Mucosa of stomach (tissue), 1 donor: ENCODE results near the gene SLC4A11.

ENCODE experiments used
- H3K27me3 ChIP-seq: one replicate; pipeline ENCODE4 v1.7.0; 2013; ENCODE audit warnings: mild to moderate bottlenecking, low read length; ENCODE audit not compliant: control insufficient read depth, insufficient read depth
- H3K36me3 ChIP-seq: one replicate; pipeline ENCODE4 v1.7.0; 2013; ENCODE audit warnings: low read length; ENCODE audit not compliant: control insufficient read depth, insufficient read depth
- H3K4me1 ChIP-seq: one replicate; pipeline ENCODE4 v1.7.0; 2013; ENCODE audit warnings: mild to moderate bottlenecking, low read length; ENCODE audit not compliant: control insufficient read depth, insufficient read depth
- H3K4me3 ChIP-seq: one replicate; pipeline ENCODE4 v1.7.0; 2013; ENCODE audit warnings: low read length
- H3K9ac ChIP-seq: one replicate; pipeline ENCODE4 v1.7.0; 2013; ENCODE audit warnings: mild to moderate bottlenecking, low read length, moderate library complexity
- H3K9me3 ChIP-seq: one replicate; pipeline ENCODE4 v1.7.0; 2013; ENCODE audit warnings: mild to moderate bottlenecking, low read length, moderate library complexity; ENCODE audit not compliant: control insufficient read depth
- donor health status: Pancreatic carcinoma.

SLC4A11 gene

DNA sequence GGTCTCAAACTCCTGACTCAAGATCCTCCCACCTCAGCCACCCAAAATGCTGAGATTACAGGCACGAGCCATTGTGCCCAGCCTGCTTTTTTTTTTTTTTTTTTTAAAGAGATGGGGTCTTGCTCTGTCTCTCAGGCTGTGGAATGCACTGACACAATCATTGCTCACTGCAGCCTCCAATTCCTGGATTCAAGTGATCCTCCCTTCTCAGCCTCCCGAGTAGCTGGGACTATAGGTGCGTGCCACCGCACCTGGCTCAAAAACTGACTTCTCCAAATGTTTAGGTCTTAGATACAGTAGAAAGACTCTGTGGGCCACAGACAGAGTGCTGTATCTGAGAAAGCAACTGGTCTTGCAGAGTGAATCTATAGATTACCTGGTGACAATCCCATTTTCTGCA, 31.1 kb upstream of the SLC4A11 start:
- Histone ChIP-seq H3K4me1 (no peaks in the 10 kb centered on the region), H3K27me3 (no peaks in the 10 kb centered on the region), H3K9me3 (no peaks in the 10 kb centered on the region), H3K4me3 (no peak overlapping the region), H3K9ac (no peak overlapping the region), H3K36me3 (peaks cover 6% of the 10 kb centered on the region)

DNA sequence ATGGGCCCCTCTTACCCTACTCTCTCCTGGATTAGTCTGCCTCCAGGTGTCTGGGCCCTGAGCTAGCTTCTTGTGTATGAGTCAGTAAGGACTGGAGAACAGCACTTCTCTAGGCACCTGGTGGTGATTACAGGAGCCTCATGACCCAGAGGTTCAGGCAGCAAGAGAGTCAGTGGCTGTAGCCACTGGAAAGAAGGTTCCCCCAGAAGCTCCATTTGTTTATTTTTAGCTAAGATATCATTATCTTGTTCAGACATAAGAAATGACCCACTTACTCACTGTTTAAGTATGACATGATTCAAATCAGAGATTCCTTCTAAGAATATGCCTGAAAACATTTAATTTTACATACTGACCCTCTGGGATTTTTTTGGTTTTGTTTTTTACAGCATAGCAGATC, 23.6 kb upstream of the SLC4A11 start:
- Histone ChIP-seq H3K9me3 (no peaks in the 10 kb centered on the region), H3K27me3 (no peaks in the 10 kb centered on the region), H3K4me3 (no peak overlapping the region), H3K36me3 (no peaks in the 10 kb centered on the region), H3K9ac (no peak overlapping the region), H3K4me1 (no peaks in the 10 kb centered on the region)

DNA sequence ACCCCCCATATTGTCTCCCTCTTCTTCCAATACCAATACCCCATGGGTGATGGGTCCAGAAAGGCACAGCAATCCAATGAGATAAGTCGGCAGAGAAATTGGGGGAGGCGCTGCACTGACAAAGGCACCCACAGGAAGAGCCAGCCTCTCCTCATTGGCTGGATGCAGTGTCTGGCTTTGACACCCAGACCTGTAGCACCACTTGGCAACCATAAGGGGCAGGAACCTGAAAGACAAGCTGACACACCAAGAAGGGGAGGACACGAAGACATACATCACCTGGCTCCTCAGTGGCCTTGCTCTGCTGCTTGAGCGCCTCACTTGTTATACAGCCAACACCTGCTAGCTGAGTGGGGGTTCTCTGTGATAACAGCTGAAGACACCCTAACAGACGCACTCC, 19.4 kb upstream of the SLC4A11 start:
- no peaks in the 10 kb centered on the region for H3K36me3 ChIP-seq
- H3K4me3 ChIP-seq: no peak overlapping the region
- no peaks in the 10 kb centered on the region for H3K9me3 ChIP-seq
- H3K9ac ChIP-seq: no peak overlapping the region
- no peaks in the 10 kb centered on the region for H3K4me1 ChIP-seq
- no peaks in the 10 kb centered on the region for H3K27me3 ChIP-seq

DNA sequence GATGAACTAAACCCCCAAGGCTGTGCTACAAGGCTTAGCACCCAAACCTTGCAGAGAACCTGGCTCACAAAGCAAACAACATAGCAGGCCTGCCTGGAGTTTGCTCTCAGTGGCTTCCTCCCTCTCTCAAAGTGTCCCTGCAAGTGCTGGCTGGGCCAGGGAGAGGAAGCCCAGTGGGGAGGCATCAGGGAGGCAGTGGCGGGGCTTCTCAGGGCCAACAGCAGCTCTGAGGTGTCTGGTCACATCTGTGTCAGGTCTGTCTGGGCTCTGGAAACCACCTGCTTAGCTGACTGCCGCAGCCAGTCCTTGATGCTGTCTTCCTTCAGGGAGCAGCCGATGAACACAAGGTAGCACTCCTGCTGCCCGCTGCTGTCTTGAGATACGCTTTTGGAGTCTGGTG, 16.7 kb upstream of the SLC4A11 start:
- Histone ChIP-seq H3K4me1 (no peaks in the 10 kb centered on the region), H3K36me3 (no peaks in the 10 kb centered on the region), H3K9ac (no peak overlapping the region), H3K27me3 (no peaks in the 10 kb centered on the region), H3K4me3 (no peak overlapping the region), H3K9me3 (no peaks in the 10 kb centered on the region)

DNA sequence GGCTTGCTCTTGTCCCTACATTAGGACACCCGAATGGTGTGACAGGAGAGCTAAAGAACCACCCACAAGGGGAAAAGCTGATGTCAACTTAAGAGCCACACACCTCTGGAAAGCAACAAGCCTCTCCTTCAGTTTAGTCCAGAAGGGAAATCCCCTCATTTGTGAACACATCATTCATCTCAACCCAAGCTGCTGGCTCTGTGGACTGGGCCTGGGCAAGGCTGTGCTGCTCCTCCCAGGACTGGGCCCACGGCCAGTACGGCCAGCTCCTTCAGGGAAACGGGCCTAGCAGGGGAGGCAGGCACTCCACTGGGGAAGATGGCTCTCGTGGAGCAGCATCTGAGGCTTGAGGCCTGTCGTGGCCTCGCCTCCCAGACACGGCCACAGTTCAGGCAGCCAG, 12.8 kb upstream of the SLC4A11 start:
- no peaks in the 10 kb centered on the region for H3K36me3 ChIP-seq
- no peaks in the 10 kb centered on the region for H3K9me3 ChIP-seq
- peaks cover 18% of the 10 kb centered on the region for H3K27me3 ChIP-seq
- H3K9ac ChIP-seq: no peak overlapping the region
- no peak overlapping the region for H3K4me3 ChIP-seq
- peaks cover 9% of the 10 kb centered on the region for H3K4me1 ChIP-seq

DNA sequence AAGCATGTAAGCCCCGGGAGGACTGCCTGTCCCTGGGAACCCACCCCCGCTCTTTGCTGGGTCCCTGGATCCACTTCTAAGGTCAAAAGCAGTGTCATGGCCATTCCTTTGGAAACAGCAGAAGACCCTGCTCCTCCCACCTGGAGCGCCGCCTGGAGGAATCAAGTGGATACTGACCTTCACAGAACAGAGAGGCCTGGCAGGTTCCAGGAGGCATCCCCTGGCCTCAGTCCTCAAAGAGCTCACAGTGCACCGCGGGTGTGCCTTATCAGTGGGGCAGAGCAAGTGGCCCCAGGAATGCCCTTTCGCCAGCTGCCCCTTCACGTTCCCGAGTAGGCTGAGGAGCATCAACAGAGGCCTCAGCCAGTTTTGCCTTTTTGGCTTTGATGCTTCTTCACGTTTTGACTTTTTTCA, 11.1 kb upstream of the SLC4A11 start:
- no peak overlapping the region for H3K4me3 ChIP-seq
- peaks cover 18% of the 10 kb centered on the region for H3K27me3 ChIP-seq
- peaks cover 9% of the 10 kb centered on the region for H3K4me1 ChIP-seq
- no peaks in the 10 kb centered on the region for H3K36me3 ChIP-seq
- H3K9me3 ChIP-seq: no peaks in the 10 kb centered on the region
- no peak overlapping the region for H3K9ac ChIP-seq

DNA sequence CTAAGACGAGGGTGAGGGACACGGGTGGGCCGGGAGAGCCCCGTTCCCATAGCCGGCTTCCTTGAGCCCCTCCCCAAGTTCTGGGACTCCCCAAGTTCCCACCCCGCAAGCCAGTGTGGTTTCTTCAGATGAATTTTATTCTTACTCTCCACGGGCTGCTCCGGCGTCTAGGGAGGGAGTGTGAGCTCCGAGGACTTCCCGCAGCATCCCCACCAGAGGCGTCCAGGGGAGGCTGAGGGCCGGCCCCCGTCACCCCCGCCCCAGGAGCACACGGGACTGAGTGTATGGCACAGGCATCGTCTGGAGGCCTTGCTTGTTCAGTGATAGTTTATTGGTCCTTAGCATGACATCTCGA, 10.0 kb upstream of the SLC4A11 start:
- Histone ChIP-seq H3K36me3 (no peaks in the 10 kb centered on the region), H3K9me3 (no peaks in the 10 kb centered on the region), H3K9ac (no peak overlapping the region), H3K4me1 (peaks cover 9% of the 10 kb centered on the region), H3K4me3 (no peak overlapping the region), H3K27me3 (peaks cover 24% of the 10 kb centered on the region)

DNA sequence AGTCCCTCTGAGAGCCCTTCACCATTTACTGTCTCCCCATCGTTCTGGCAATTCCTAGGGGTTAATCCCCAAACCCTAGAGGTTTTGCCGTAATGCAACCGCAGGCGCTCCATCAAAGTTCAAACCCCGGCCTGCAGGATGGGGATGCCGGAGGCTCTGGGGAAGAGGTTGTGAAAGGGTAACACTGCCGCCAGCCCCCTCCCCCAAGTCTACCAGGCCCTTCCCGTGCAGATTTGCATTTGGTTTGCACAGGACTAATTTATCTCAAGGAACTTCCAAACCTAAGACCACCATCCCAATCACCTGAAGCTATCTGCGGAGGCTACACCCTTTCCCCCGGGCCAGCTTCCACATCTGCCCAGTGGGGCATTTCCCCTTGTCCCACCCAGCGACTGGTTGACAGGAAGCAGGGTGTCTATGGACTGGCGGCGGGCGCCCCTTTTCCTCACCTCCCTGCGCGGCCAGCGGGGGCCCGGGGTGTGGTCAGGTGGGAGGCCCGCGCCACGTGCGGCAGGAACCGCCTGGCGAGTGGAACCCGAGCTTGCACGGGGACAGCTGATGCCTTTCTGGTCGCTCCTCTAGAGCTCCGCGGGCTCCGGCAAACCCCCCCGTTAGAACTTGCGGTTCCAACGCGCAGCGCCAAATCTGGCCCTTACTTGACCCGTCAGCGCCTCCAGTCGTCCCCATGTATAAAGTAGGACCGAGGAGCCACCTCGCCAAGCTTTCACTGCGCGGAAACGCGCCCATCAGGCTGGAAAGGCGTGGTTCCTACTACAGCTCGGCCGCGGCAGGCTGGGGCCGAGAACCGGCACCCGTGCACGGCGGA, 9.4 kb upstream of the SLC4A11 start:
- no peak overlapping the region for H3K9ac ChIP-seq
- H3K4me1 ChIP-seq: peaks cover 9% of the 10 kb centered on the region
- peaks cover 24% of the 10 kb centered on the region for H3K27me3 ChIP-seq
- no peaks in the 10 kb centered on the region for H3K36me3 ChIP-seq
- H3K4me3 ChIP-seq: no peak overlapping the region
- no peaks in the 10 kb centered on the region for H3K9me3 ChIP-seq

DNA sequence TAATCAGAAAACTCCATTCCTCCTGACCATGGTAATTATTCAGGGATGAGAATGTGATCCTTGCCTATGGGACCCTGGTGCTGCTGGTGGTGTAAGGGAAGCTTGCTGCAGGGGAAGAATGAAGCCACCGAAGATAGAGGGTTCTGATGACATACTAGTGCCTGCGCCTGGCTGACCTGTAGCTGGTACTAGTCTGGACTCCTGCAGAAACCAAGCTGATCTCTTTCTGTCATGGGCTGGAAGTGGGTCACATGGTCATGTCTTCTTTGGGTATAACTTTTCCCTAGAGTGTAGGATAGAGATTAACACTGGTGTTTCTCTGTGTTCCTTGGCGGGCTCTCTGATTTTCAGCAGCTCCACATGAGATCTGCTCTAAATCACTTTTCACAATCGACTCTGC, 8.6 kb upstream of the SLC4A11 start:
- H3K9me3 ChIP-seq: no peaks in the 10 kb centered on the region
- no peak overlapping the region for H3K9ac ChIP-seq
- H3K4me1 ChIP-seq: peaks cover 9% of the 10 kb centered on the region
- no peak overlapping the region for H3K4me3 ChIP-seq
- peaks cover 24% of the 10 kb centered on the region for H3K27me3 ChIP-seq
- no peaks in the 10 kb centered on the region for H3K36me3 ChIP-seq

DNA sequence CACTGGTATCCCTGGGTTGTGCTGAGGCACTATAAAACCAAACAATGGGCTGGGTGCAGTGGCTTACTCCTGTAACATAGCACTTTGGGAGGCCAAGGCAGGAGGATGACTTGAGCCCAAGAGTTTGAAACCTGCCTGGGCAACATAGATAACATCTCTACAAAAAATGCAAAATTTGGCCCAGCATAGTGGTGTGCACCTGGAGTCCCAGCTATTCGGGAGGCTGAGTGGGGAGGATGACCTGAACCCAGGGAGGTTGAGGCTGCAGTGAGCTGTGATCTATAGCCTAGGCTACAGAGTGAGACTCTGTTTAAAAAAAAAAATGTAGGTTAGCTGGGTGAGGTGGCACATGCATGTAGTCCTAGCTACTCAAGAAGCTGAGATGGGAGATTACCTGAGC, 7.7 kb upstream of the SLC4A11 start:
- Histone ChIP-seq H3K4me1 (peaks cover 9% of the 10 kb centered on the region), H3K36me3 (no peaks in the 10 kb centered on the region), H3K27me3 (peaks cover 24% of the 10 kb centered on the region)

DNA sequence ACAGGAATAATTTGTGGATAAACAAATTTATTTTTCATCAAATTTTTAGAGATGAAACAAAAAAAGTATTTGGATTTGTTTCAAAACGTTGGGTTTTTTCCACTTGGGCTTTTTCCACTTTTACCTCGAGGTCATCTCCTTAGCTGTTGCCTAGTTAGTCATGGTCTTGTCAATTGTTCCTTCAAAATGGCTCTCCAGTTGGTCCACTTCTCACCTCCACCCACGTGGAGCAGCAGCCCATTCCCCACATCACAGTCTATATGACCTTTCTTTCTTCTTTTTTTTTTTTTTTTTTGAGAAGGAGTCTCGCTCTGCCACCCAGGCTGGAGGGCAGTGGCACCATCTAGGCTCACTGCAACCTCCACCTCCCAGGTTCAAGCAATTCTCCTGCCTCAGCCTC, 6.7 kb upstream of the SLC4A11 start:
- no peaks in the 10 kb centered on the region for H3K9me3 ChIP-seq
- H3K36me3 ChIP-seq: no peaks in the 10 kb centered on the region
- H3K9ac ChIP-seq: no peak overlapping the region
- no peak overlapping the region for H3K4me3 ChIP-seq
- peaks cover 9% of the 10 kb centered on the region for H3K4me1 ChIP-seq
- H3K27me3 ChIP-seq: peaks cover 24% of the 10 kb centered on the region

More for the DNA sequence above, 7.7 kb upstream of the SLC4A11 start:
- H3K9ac ChIP-seq: no peak overlapping the region
- H3K4me3 ChIP-seq: no peak overlapping the region
- no peaks in the 10 kb centered on the region for H3K9me3 ChIP-seq

DNA sequence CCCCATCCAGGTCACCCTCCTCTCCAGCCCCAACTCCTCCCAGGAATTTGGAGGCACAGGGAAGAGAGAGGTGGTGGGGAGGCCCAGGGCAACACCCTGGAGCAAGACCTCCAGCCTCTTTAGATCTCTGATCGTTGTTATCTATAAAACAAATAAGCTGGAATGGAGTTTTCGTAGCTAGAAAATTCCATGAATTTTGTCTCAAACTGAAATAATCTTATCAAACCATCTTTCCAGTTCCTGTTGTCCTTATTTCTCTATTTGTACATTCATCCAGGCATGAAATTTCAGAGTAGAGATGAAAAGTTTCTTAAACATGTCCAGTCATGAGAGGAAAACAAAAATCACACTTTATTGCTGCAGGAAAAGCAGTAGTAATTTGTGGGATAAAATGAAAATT, 6.2 kb upstream of the SLC4A11 start:
- Histone ChIP-seq H3K9ac (no peak overlapping the region), H3K4me1 (peaks cover 9% of the 10 kb centered on the region), H3K27me3 (peaks cover 27% of the 10 kb centered on the region), H3K9me3 (no peaks in the 10 kb centered on the region), H3K36me3 (no peaks in the 10 kb centered on the region), H3K4me3 (no peak overlapping the region)

DNA sequence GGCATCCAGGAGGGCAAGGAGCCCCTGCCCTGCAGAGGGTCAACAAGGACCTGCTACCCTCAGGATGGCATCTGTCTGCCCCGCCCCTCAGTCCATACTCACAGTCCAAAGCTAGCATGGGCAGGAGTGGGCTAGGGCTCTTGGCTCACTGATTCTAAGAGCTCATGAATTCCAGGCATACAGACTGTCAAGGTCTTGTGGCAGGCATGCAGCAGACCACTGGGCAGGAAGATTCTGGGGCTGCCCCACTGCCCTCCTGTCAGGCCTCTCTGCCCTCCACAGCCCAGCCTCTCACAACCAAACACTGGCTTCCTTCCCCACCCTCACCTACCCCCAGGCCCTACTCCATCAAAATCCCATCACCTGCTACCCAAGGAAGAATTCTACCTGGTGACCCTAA, 5.6 kb upstream of the SLC4A11 start:
- H3K9me3 ChIP-seq: no peaks in the 10 kb centered on the region
- no peak overlapping the region for H3K9ac ChIP-seq
- no peaks in the 10 kb centered on the region for H3K36me3 ChIP-seq
- no peak overlapping the region for H3K4me3 ChIP-seq
- H3K27me3 ChIP-seq: peaks cover 30% of the 10 kb centered on the region
- H3K4me1 ChIP-seq: peaks cover 9% of the 10 kb centered on the region
